GM19372 (cell line): ENCODE results near the gene APCDD1L.

Source experiments
- ATAC-seq: cut with Tn5 transposase; IDR thresholded peaks from one replicate; pipeline ENCODE4 v1.9.1; 2021; ENCODE audit warnings: mild to moderate bottlenecking, low read depth, moderate library complexity; ENCODE audit not compliant: unreplicated experiment

The APCDD1L gene

GRCh38 chr20:58515233-58516212, at the start of gene APCDD1L:
Gene APCDD1L (minus strand): TSS chr20:58515399. CDS start chr20:58514707, 692 bp downstream.
- ATAC-seq = no peak

GRCh38 chr20:58559368-58559729, 44.1 kb upstream of the APCDD1L start:
- ATAC-seq = no peak

GRCh38 chr20:58558486-58559367, 43.5 kb upstream of the APCDD1L start:
- no peak for ATAC-seq

GRCh38 chr20:58557733-58558342, 42.6 kb upstream of the APCDD1L start:
- ATAC-seq = no peak

GRCh38 chr20:58556961-58557360, 41.8 kb upstream of the APCDD1L start:
- ATAC-seq = no peak

- ATAC-seq = no peak
Observed at GRCh38 chr20:58555078-58555765, 40.0 kb upstream of the APCDD1L start.

GRCh38 chr20:58554541-58554940, 39.3 kb upstream of the APCDD1L start:
- no peak for ATAC-seq

- no peak for ATAC-seq
Observed at GRCh38 chr20:58553841-58554240, 38.6 kb upstream of the APCDD1L start.

GRCh38 chr20:58553166-58553696, 38.0 kb upstream of the APCDD1L start:
- ATAC-seq = no peak

- no peak for ATAC-seq
Observed at GRCh38 chr20:58552366-58552934, 37.3 kb upstream of the APCDD1L start.

GRCh38 chr20:58551631-58552030, 36.4 kb upstream of the APCDD1L start:
- ATAC-seq = no peak

GRCh38 chr20:58550275-58551059, 35.3 kb upstream of the APCDD1L start:
- no peak for ATAC-seq

GRCh38 chr20:58549231-58550209, 34.3 kb upstream of the APCDD1L start:
- no peak for ATAC-seq

GRCh38 chr20:58547623-58548475, 32.6 kb upstream of the APCDD1L start:
- ATAC-seq = no peak

GRCh38 chr20:58546756-58547622, 31.8 kb upstream of the APCDD1L start:
- ATAC-seq = no peak

GRCh38 chr20:58546416-58546711, 31.2 kb upstream of the APCDD1L start:
- ATAC-seq = no peak
